RKO (cell line): ENCODE results near the gene UNC80.

ENCODE experiments used
- DNase-seq: peaks from one replicate; pipeline ENCODE4 v3.0.0-alpha.2; 2016; ENCODE audit warnings: low spot score

Gene UNC80

DNA sequence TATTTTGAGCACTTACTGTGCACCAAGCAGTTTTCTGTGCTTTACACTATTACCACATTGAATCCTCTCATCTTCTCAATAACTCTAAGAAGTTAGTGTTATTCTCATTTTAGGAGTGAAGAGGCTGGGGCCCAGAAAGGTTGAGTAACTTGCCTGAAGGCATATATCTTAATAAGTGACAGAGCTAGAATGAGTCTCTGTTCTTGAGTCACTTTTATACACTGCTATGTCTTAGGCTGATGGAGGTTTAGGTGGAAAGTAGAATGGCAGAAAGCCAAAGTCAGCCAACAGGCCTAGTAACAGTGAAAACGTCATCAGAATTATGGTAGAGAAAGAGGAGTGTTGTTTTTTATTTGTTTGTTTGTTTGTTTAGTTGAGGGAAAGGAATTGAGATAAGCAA lies 202.9 kb downstream of the UNC80 start:
- peak; percentile 32 for DNase-seq

DNA sequence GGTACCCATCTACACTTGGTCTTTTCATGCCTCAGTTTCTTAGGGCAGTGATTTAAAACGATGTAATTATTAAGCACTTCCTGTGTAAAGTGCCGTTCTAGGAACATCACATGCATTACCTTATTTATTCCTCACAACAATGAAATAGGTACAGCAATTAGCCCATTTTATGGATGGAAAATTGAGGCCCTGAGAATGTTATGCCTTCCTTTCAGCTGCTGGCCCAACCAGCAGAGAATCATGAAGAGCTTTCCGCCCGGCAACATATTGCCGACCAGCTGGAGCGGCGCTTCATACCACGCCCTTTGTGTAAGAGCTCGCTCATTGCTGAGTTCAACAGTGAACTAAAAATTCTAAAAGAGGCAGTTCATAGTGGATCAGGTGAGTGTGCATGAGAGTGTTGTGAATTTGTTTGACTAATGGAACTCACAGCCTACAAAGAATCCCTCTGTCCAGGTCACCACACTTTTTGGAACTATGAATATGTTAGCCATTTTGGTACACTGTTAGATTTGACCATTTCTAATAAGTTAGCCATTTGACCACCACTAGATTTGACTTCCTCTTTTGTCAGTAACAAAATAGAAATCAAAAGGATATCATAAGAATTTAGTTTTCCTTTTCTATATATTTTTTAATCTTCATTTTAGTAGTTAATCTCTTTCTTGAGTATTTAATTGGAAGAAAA lies 205.2 kb downstream of the UNC80 start:
- DNase-seq = no peak

DNA sequence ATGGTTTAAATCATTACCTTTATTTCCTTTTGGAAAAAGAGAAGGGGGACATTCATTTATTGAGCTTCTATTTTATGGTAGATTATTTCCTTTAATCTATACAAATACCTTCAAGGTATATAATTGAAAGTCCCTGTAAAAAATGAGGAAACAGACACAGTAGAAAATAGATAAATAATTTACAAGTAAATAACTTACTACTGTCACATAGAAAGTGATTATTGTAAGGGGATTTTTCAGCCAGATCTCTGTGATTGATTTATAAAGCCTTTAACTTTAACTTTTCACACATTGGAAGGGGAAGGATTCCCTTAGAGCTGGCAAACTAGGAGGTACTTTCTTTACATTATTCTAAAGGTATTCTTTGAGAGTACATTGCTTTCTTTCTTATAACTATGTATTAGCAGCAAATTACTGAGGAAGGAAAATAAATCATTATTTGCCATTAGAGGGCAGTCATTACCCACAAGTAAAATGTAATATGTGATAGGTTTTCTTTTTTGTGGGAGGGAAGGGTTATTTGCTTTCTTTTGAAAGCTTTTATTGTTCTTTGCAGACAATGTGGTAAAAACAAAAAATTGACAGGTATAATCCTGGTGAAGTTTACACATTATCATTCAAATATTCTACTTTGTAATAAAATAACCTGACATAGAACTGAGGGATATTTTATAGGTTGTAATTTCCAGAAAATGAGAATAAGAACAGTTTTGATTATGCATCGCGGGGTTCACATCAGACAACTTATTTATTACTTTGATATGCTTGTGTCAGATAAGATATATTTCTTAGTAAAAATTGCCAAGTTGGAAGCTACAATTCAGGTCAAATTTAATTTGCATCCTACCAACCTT lies 206.0 kb downstream of the UNC80 start:
- DNase-seq = peak; percentile 58

DNA sequence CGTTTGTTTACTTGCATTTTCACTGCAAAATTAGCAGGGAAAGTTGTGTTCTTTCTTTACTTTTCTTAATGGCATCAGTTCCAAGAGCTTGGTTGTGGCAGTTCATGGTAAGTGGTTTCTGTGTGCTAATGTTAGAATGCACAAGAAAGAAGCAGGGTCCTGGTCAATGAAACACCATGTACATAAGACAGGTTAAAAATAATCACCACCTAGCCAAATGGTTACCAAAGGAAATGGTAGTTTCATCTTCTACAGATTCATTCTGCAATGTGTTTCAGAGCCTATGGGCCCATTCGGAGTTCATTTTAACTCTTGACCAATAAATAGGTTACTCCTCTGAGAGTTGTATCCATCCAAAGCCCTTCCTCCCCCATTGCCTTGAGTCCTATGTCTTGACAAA lies 212.7 kb downstream of the UNC80 start:
- DNase-seq = no peak

GRCh38 chr2:209985874-209986273 lies 214.2 kb downstream of the UNC80 start:
- DNase-seq = no peak

- no peak for DNase-seq
Observed at GRCh38 chr2:209986415-209986814, 214.8 kb downstream of the UNC80 start.

DNA sequence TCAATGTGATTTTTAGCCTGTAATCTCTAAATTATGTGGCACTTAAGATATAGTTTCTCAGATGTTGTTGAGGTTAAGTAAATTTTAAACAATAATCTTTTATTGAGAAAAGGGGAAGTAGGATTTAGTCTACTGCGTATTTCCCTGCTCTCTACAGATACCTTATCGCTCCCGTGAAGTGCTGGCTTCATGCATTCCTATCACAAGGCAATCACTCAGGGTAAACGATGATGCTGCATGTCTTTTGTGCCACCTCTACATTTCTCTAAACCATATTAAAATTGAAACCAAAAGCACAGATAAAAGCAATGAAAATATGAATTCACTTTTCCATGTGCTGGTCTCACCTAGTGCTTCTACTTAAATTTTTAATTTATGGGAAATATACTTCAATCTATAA lies 216.4 kb downstream of the UNC80 start:
- DNase-seq = no peak

- DNase-seq = no peak
Observed at GRCh38 chr2:209990838-209991237, 219.2 kb downstream of the UNC80 start.

- DNase-seq = no peak
Observed at GRCh38 chr2:209993968-209994367, 222.3 kb downstream of the UNC80 start.

- no peak for DNase-seq
Observed at GRCh38 chr2:209998596-209998995, 227.0 kb downstream of the UNC80 start.

DNA sequence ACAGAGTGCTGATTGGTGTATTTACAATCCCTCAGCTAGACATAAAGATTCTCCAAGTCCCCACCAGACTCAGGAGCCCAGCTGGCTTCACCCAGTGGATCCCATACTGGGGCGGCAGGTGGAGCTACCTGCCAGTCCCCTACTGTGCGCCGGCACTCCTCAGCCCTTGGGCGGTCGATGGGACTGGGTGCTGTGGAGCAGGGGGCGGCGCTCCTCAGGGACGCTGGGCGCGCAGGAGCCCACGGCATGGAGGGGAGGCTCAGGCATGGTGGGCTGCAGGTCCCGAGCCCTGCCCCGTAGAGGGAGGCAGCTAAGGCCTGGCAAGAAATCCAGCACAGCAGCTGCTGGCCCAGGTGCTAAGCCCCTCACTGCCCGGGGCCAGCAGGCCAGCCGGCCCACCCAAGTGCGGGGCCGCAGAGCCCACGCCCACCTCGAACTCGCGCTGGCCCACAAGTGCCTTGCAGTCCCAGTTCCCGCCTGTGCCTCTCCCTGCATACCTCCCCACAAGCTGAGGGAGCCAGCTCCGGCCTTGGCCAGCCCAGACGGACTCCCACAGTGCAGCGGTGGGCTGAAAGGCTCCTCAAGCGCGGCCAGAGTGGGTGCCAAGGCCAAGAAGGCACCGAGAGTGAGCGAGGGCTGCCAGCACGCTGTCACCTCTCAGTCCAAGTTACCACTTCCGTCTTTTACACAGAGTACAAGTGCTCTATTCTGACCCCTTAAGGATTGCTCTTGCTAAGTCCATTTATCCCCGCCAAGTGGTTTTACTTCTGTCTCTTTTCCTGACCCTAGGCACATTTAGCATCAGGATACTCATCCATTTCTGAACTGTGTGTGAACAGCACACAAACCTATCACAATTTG lies 229.1 kb downstream of the UNC80 start:
- DNase-seq = no peak

GRCh38 chr2:210002158-210003157 lies 230.8 kb downstream of the UNC80 start, which contains the start of gene RPE:
RPE (plus strand) TSS chr2:210002638; CDS start chr2:210002662, 24 bp downstream.
- DNase-seq = peak; percentile 95

GRCh38 chr2:210003359-210003758 lies 231.7 kb downstream of the UNC80 start:
- peak; percentile 32 for DNase-seq

DNA sequence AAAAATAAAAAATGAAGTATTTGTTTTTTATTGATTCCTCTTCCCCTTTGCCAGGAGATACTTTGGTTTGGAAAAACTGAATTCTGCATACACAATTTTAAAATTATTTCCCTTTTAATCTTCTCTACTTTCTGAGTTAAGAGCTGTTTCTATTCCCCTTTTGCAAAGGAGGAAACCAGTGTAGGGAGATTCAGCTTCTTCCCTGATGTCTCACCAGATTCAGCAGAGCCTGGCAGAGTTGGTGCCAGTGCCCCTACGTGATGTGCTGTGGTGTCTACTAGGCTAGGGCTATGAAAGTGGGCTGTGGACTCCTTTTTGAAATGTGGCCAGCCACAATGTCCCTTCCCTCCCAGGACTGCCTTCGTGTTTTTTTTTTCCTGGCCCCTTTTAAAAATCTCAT lies 233.2 kb downstream of the UNC80 start:
- peak; percentile 25 for DNase-seq

DNA sequence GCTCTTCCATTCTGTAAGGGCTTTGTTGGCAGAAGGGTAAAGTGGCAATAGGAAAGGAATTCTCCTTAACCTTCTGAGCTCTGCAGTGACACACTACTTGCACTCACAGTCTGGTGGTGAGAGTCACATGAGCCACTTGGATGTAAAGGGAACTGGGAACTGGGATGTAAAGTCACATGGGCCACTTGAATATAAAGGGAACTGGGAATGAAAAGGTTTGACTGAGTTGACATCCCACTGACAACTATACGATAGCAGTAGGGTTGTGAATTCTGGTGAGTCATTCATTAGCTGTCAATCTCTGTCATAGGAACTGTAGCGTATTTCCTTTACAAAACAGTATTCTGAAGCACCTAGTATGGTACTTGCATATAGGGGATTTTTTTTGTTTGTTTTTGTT lies 236.3 kb downstream of the UNC80 start:
- DNase-seq = peak; percentile 27

- no peak for DNase-seq
Observed at GRCh38 chr2:210009126-210009525, 237.5 kb downstream of the UNC80 start.

DNA sequence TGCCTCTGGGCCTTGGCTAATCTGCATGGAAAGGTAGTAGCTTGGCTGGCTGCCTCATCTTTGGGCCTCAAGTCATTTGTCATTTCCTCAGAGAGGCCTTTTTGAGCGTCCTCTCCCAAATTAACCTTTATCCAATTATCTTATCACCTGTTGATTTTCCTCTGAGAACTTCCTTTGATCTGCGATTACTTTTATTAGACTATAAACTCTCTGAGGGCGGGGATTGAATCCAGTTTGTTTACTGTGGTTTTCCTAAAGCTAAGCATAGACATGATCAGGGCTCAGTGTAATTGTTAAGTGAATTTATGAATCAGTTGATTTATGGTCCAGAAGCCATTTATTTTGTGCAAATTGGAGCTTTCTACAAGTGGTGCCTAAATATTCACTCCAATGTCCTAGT lies 238.3 kb downstream of the UNC80 start:
- DNase-seq = no peak

DNA sequence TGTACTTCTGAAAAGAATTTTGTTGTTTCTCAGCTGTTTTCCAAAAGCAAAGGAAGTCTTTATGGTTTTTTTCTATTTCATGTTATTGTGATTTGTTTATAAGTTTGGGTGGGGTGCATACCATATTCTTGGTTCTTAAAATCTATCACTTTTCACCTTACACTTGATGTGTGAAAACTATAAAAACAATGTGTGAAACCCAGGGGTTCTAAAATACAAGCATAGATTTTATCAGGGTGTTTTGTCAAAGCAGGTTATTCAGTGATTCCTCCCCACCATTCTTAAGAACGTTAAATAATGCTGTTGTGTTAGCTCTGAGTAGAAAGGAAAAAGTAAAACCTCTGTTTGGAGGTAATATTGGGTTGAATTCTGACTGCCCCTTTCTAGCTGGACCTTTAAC lies 248.5 kb downstream of the UNC80 start:
- DNase-seq = no peak

DNA sequence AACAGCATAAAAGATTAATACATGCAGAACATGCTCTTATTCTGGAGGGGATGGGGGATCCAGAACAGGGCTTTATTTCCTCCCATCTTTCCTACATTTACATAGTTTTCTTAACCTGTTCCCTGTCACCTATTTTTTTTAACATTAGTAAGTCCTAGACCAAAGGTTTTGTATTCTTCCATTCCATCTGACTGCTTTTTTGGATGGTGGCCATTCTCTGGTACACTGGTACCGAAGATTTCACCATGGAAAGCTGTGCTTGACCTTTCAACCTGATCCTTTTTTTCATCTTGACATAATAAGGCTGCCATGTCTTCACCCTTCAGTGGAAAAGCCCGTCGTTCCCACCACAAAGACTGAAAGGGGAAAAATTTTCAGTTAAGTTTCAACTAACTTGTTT lies 251.2 kb downstream of the UNC80 start:
- DNase-seq = no peak

- DNase-seq = no peak
Observed at GRCh38 chr2:210027608-210028007, 256.0 kb downstream of the UNC80 start.

DNA sequence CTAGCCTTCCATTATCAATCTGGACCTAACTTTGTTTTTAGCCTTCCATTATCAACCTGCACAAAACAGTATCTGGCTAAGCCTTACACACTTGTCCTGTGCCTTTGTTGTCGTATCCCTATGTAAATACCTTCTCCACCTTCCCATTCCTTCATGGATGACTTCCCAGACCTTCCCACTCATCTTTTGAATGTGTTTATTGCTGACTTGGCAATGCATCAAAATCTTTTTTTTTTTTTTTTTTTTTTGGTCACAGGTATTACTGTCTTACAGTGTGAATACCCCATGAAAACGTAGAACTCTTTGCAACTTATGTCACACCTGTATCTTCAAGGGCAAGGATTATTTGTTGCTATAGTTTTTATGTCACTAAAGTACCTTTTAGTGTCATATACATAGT lies 256.5 kb downstream of the UNC80 start:
- DNase-seq = no peak
